ENCODE measurements around the gene RAP1GAP2.

- TF ChIP-seq CTCF (conservative IDR thresholded peaks at IDR 0.05; ENCODE audit: low read length) = no peak
- TF ChIP-seq EZH2phosphoT487 (IDR thresholded peaks at IDR 0.05; ENCODE audit: borderline replicate concordance, low read depth, low read length) = no peak
Observed at GRCh38 chr17:2905696-2906501, 109.7 kb downstream of the RAP1GAP2 start.
